Measurements from ENCODE around the gene IRX4. TPM values are rescaled to one million over a fixed set of nuclear protein-coding genes. Genes with fewer than 3 reads are reported as not detected.
"Not testable (repeated sequence)": the region's sequence is repeated elsewhere in the genome, so short reads cannot be mapped to it uniquely, and the experiment has no call there.

The IRX4 gene
- total RNA-seq, 1 donor, result not detected

GRCh38 chr5:1865486-1865885 is 17.2 kb downstream of the IRX4 start:
- no peak for DNase-seq (ENCODE audit: low read depth in 2 of 3, low spot score in 2 of 3)

- DNase-seq (ENCODE audit: low read depth in 2 of 3, low spot score in 2 of 3), result no peak
These were observed 17.8 kb downstream of the IRX4 start for GRCh38 chr5:1864896-1865440.

- no peak for DNase-seq (ENCODE audit: low read depth in 2 of 3, low spot score in 2 of 3)
These were observed 21.8 kb downstream of the IRX4 start for GRCh38 chr5:1860949-1861348.

- no peak for DNase-seq (ENCODE audit: low read depth in 2 of 3, low spot score in 2 of 3)
These were observed 22.6 kb downstream of the IRX4 start for GRCh38 chr5:1860021-1860610.

GRCh38 chr5:1859099-1859498 is 23.6 kb downstream of the IRX4 start:
- DNase-seq (ENCODE audit: low read depth in 2 of 3, low spot score in 2 of 3), result no peak

- DNase-seq (ENCODE audit: low read depth in 2 of 3, low spot score in 2 of 3), result no peak
These were observed 24.3 kb downstream of the IRX4 start for GRCh38 chr5:1858436-1858835.

GRCh38 chr5:1857256-1857600 is 25.5 kb downstream of the IRX4 start:
- DNase-seq (ENCODE audit: low read depth in 2 of 3, low spot score in 2 of 3), result no peak

GRCh38 chr5:1856596-1857255 is 26.0 kb downstream of the IRX4 start:
- no peak for DNase-seq (ENCODE audit: low read depth in 2 of 3, low spot score in 2 of 3)

- DNase-seq (ENCODE audit: low read depth in 2 of 3, low spot score in 2 of 3), result no peak
These were observed 27.1 kb downstream of the IRX4 start for GRCh38 chr5:1855596-1855995.

GRCh38 chr5:1855075-1855474 is 27.6 kb downstream of the IRX4 start:
- no peak for DNase-seq (ENCODE audit: low read depth in 2 of 3, low spot score in 2 of 3)

GRCh38 chr5:1853531-1853930 is 29.2 kb downstream of the IRX4 start:
- no peak for DNase-seq (ENCODE audit: low read depth in 2 of 3, low spot score in 2 of 3)

GRCh38 chr5:1852324-1852947 is 30.3 kb downstream of the IRX4 start:
- DNase-seq (ENCODE audit: low read depth in 2 of 3, low spot score in 2 of 3), result no peak

GRCh38 chr5:1851290-1851934 is 31.3 kb downstream of the IRX4 start:
- DNase-seq (ENCODE audit: low read depth in 2 of 3, low spot score in 2 of 3), result no peak

- DNase-seq (ENCODE audit: low read depth in 2 of 3, low spot score in 2 of 3), result no peak
These were observed 32.2 kb downstream of the IRX4 start for GRCh38 chr5:1850324-1851154.

- no peak for DNase-seq (ENCODE audit: low read depth in 2 of 3, low spot score in 2 of 3)
These were observed 35.1 kb downstream of the IRX4 start for GRCh38 chr5:1847611-1848010.

- no peak for DNase-seq (ENCODE audit: low read depth in 2 of 3, low spot score in 2 of 3)
These were observed 35.7 kb downstream of the IRX4 start for GRCh38 chr5:1847056-1847455.

- DNase-seq (ENCODE audit: low read depth in 2 of 3, low spot score in 2 of 3), result no peak
These were observed 36.1 kb downstream of the IRX4 start for GRCh38 chr5:1846583-1846982.

- no peak for DNase-seq (ENCODE audit: low read depth in 2 of 3, low spot score in 2 of 3)
These were observed 37.0 kb downstream of the IRX4 start for GRCh38 chr5:1845696-1846095.

GRCh38 chr5:1844708-1845436 is 37.9 kb downstream of the IRX4 start:
- no peak for DNase-seq (ENCODE audit: low read depth in 2 of 3, low spot score in 2 of 3)

- not testable (repeated sequence) for DNase-seq (ENCODE audit: low read depth in 2 of 3, low spot score in 2 of 3)
These were observed 39.0 kb downstream of the IRX4 start for GRCh38 chr5:1843761-1844160.

All from hematopoietic multipotent progenitor cell (in vitro differentiated cells).